Keratinocyte (primary cell): ENCODE data around the gene DEPDC1.
"Not testable (repeated sequence)": the region's sequence is repeated elsewhere in the genome, so short reads cannot be mapped to it uniquely, and the experiment has no call there.

Source experiments
- EZH2 ChIP-seq: IDR thresholded peaks from one replicate; pipeline ENCODE4 v1.6.1; 2012; ENCODE audit warnings: inconsistent platforms, mild to moderate bottlenecking, low read length, moderate library complexity
- TF ChIP-seq, protein P1 (sequence below), 3 experiments: IDR thresholded peaks in 1 of 3; conservative IDR thresholded peaks in 1 of 3; optimal IDR thresholded peaks in 1 of 3; 2 replicates in 2 of 3; 3 replicates in 1 of 3; pipeline versions ENCODE3 to v1.5.1; 2011; ENCODE audit warnings: low read length in 3 of 3, mild to moderate bottlenecking in 3 of 3, moderate library complexity in 2 of 3, control low read depth in 1 of 3, inconsistent platforms in 1 of 3; ENCODE audit not compliant: insufficient read depth in 2 of 3; ENCODE audit errors: extremely low read depth in 1 of 3

GRCh38 chr1:68476626-68477025, 20.3 kb downstream of the DEPDC1 start:
- TF ChIP-seq, protein P1, sequence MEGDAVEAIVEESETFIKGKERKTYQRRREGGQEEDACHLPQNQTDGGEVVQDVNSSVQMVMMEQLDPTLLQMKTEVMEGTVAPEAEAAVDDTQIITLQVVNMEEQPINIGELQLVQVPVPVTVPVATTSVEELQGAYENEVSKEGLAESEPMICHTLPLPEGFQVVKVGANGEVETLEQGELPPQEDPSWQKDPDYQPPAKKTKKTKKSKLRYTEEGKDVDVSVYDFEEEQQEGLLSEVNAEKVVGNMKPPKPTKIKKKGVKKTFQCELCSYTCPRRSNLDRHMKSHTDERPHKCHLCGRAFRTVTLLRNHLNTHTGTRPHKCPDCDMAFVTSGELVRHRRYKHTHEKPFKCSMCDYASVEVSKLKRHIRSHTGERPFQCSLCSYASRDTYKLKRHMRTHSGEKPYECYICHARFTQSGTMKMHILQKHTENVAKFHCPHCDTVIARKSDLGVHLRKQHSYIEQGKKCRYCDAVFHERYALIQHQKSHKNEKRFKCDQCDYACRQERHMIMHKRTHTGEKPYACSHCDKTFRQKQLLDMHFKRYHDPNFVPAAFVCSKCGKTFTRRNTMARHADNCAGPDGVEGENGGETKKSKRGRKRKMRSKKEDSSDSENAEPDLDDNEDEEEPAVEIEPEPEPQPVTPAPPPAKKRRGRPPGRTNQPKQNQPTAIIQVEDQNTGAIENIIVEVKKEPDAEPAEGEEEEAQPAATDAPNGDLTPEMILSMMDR (optimal IDR thresholded peaks at IDR 0.05 in 1 of 3, IDR thresholded peaks at IDR 0.05 in 1 of 3, conservative IDR thresholded peaks at IDR 0.05 in 1 of 3; ENCODE audit: extremely low read depth in 1 of 3, insufficient read depth in 2 of 3, low read length in 3 of 3) = not testable (repeated sequence)
- not testable (repeated sequence) for TF ChIP-seq EZH2
